HG02678 (cell line): ENCODE results near the gene RPGRIP1L.

ENCODE experiments used
- ATAC-seq: cut with Tn5 transposase; IDR thresholded peaks from one replicate; pipeline ENCODE4 v1.9.1; 2021; ENCODE audit warnings: mild to moderate bottlenecking, moderate library complexity; ENCODE audit not compliant: unreplicated experiment

RPGRIP1L gene

DNA sequence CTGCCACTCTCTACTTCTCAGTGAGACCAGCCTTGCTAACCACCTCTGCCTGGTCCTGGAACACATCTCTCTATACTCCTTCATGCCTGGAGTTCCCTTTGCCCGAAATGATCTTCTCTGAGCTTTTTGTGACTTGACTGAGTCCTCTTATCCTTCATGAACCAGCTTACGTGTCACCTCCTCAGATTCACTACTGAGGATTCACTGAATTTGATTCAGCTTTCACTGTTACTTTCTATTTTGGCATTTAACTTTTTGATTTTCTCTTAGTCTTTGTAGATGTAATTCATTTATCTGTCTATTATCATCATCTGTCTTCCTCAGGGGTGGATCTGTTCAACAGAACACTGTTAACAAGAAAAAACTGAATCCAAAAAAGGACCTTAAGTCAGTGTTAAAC lies 95.6 kb downstream of the RPGRIP1L start:
- no peak for ATAC-seq

GRCh38 chr16:53605831-53606400 lies 97.7 kb downstream of the RPGRIP1L start:
- no peak for ATAC-seq

DNA sequence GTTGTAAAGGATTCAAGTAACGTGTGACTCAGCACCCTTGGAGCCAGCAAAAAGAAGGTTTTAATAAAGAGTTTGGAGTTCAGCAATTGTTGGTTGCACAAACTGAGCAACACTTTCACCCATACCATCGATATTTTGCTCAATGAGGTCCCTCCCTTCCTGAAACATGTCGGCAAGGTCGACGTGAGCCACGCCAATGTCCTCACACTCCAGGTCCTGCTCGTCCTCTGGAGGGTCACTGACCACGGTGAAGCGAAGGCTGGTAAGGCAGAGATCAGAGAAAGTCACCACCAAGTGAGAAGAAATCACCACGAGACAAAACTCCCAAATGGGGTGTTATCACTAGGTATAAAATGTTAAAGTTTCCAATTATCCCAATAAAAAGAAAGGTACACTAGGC lies 98.3 kb downstream of the RPGRIP1L start:
- no peak for ATAC-seq

GRCh38 chr16:53601961-53602360 lies 101.7 kb downstream of the RPGRIP1L start:
- ATAC-seq = no peak

GRCh38 chr16:53600616-53601015 lies 103.0 kb downstream of the RPGRIP1L start:
- ATAC-seq = no peak

- no peak for ATAC-seq
Measured at GRCh38 chr16:53600126-53600525, 103.5 kb downstream of the RPGRIP1L start.

- ATAC-seq = no peak
Measured at GRCh38 chr16:53599548-53599947, 104.1 kb downstream of the RPGRIP1L start.

DNA sequence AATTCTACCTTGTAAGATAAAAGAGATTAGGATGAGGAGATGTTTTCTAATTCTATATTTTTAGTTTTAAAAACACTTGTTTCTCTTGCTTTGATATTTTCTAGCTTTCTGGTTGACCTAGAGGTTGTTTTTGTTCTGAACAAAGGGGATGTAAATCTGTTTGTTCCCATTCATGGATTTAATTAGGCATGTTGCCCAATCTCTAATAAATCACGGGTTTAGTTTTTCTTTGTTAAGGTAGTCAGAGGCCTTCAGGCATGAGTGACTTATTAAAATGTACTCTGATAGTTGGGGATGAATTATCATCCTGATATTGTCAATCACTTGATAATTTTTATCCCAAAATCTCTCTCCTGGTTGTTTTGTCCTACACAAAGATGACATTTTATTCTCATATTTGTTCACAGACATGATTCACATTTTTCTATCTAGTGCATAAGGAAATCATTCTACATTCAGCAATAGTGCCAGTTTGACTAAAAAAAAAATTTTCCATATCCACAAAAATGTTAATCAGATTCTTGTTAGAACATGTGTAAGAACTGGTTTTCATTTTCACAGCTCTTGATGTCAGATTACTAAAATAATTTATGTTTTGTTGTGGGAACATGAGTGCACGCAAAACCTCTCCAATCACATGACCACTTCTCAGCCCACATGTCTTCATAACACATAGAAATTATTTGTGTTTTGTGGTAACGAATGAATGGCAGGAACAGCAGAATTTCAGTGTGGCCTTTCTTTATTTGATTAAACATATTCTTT lies 105.0 kb downstream of the RPGRIP1L start:
- no peak for ATAC-seq

DNA sequence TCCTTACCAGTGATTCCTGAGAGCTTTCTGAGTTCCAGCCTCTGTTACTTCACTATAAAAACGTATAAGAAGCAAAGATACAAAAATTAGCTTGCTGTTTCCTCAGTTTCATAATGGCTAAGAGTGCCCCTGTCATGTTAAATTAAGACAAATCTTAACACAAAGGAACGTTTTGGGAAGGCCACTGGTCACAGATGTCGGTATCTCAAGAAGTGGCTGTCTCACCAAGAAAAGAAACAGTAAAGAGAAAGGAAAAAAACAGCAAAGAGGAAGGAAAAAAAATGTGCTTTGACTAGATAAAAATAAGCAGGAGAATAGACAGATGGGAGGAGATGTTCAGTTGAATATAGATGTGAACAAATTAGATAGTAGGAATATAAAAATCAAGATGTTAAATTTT lies 105.9 kb downstream of the RPGRIP1L start:
- no peak for ATAC-seq

GRCh38 chr16:53588081-53588648 lies 115.5 kb downstream of the RPGRIP1L start:
- no peak for ATAC-seq

- ATAC-seq = no peak
Measured at GRCh38 chr16:53583401-53583800, 120.3 kb downstream of the RPGRIP1L start.

- no peak for ATAC-seq
Measured at GRCh38 chr16:53581784-53582183, 121.9 kb downstream of the RPGRIP1L start.

- ATAC-seq = no peak
Measured at GRCh38 chr16:53580038-53580802, 123.4 kb downstream of the RPGRIP1L start.

GRCh38 chr16:53576904-53577303 lies 126.8 kb downstream of the RPGRIP1L start:
- no peak for ATAC-seq

DNA sequence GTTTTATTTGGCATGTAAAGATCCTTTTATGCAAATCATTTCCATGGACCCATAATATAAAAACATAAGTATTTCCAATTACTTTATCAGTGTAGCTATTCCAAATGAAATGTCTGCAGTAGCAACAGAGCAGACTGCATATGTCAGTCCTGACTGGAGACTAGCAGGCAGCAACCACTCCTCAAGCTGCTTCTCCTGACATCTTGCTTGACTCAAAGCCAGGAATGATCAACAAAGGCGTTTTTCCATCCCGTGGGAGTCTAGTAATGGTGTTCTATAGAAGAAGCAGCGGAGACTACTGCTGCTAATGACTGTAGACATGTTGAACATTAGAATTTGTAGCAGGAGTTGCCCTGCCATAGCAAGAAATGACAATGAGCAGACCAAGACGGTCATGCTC lies 127.4 kb downstream of the RPGRIP1L start:
- ATAC-seq = no peak

GRCh38 chr16:53571763-53572162 lies 131.9 kb downstream of the RPGRIP1L start:
- no peak for ATAC-seq

DNA sequence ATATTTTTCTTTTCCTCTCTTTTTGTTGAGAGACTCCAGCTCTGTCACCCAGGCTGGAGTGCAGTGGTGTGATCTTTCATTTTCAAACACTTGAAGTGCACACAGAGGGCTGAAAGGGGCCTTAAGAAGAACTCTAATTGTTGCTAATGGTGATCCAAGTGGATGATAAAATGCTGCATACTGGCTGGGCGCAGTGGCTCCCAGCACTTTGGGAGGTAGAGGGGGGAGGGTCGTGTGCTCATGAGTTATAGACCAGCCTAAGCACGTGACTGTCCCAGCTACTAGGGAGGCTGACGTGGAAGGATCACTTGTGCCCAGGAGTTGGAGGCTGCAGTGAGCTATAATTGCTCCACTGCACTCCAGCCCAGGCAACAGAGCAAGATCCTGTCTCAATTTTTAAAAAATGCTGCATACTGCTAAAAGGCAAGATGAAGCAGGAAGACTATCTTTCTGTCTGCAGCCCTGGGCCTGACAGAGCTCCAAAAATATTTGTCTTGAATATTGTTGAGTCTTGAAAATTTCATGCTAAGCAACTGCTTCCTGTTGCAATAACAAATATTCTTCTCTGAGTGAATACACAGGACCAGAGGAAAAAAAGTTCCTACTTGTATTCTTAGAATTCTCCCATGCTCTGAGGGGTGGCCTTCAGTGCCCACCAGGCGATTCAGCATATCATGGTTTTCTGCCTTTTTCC lies 137.0 kb downstream of the RPGRIP1L start:
- no peak for ATAC-seq

DNA sequence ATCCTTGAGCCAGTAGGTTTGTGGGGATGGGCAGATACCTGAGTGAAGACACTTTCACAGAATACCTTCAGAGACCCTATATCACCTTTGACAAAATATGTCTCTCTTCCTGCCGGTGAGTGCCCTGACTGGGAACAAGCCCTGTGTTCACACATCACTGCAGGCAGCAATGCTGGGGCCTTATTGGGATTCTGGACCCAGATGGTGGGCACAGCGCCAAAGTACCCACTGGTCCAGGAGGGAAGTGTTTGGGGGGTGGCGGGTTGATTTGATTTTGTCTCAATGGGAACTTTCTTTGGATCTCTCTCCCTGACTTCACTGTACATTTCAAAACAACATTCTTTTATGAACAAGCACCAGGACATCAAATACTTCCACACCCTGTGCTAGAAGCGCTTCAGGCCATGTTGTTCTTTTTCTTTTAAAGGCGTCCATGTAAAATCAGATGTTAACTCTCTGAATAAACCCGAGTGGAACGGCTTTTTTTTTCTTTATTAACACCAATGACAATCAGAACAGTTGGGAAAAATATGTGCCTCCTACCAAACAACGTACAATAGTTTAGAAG lies 138.3 kb downstream of the RPGRIP1L start:
- ATAC-seq = no peak

DNA sequence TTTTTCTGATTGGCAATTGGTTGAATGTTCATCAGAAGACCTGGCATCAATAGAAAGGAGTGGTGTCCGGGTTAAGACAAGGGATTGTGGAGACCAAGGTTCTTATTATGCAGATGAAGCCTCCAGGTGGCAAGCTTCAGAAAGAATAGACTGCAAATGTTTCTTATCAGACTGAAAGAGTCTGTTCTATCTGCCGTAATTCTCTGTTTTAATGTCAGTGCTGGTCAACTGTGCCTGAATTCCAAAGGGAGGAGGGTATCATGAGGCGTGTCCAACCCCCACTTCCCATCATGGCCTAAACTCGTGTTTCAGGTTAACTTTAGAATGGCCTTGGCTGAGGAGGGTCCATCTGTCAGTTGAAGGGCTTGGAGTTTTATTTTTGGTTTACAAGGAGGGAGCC lies 140.2 kb downstream of the RPGRIP1L start:
- no peak for ATAC-seq

GRCh38 chr16:53561101-53561888 lies 142.4 kb downstream of the RPGRIP1L start:
- ATAC-seq = no peak
